HG03095 (cell line): ENCODE data around the gene RBM5.

Source experiments
- ATAC-seq: cut with Tn5 transposase; IDR thresholded peaks from one replicate; pipeline ENCODE4 v1.9.1; 2021; ENCODE audit warnings: moderate library complexity; ENCODE audit not compliant: unreplicated experiment

Gene RBM5

DNA sequence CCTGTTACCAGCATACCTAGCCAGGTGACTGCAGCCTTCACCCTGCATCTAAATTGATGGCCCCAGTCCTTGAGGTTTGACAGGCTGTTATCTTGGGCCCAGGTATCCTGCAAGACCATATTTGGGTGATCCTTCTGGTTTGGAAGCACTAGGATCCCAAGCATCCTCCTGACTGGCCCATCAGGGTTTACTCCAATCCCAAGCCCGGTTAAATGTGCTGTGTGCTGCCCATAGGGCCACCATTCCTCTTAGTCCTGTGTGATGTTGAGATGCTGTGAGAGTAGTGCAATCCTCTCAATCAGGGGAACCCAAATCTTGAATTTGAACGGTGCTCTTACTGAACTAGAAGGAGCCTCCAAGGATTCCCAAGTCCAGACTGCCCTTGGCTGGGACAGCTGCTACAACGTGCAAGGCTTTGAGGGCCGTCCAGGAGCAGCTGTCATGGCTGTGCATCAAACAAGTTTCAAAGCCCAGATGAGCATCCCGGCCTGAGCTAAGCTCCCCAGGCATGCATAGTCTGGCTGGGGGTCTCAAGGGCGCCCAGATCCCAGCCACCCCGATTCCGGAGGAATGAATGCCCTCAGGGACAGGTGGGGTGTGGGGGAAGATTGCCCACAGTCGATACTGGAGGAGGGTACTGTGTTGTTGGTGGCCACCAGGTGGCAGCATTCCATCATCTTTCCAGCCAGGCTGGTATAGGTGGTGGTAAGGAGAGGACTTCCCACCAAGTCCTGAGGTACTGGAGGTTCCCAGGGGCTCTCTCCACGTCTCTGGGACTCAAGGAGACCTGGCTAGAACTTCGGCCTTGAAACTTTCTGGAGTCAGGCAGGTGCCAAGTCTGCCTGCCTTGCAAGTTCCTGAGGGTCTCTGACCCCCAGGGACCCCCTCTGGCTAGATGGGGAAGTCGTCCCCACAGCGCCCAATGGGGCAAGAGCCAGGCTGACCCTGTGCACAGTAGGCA is 32.6 kb downstream of the RBM5 start:
- no peak for ATAC-seq

DNA sequence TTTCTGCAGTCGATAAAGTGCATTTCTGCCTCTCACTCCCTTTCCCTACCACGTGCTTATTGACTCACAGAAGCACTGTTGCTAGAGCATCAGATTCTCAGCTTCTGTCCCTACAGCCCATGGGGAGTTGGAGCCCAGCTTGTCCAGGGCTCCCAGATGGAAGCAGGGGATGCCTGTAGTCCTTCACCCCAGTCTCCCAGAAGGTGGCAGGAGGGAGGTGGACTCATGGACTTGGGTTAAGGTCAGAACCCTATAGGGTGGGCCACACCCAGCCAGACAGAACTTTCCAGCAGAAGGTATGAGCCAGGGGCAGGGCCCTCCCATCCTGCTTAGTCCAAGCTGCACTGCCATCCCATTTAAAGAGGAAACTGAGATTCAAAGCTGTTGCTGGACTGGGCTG is 33.4 kb downstream of the RBM5 start:
- ATAC-seq: no peak

DNA sequence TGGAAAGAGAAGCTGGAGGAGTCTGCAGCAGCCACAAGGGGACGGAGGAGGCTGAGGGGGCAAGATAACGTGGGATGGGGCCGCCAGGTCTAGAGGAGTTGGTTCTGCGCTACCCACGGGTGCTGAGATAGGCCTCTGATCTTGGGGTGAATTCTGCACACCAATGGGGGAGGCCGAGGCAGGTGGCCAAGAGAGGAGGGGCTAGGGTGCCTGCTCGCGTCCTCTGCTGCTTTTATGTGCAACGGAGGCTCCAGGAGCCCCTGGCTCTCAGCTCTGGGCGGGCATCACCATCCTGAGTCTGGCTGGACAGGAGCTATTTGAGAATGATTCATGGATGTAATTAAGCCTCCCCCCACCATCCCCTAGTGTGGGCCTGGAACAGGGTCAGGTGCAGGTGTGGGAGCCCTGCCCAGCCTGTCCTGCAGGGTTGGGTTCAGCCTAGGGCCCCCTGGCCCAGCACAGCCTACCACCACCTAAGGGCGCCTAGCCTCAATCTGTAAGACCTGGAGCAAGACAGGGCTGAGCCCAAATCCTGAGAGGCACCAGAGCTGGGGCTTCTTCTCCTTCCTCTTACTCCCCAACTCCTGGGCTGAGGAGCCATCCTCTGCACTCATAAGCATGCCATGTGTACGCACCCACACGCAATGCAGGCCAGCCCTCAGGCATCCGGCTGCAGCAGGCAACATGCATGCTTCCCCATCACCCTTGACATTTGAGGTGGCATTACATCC is 34.1 kb downstream of the RBM5 start:
- no peak for ATAC-seq

DNA sequence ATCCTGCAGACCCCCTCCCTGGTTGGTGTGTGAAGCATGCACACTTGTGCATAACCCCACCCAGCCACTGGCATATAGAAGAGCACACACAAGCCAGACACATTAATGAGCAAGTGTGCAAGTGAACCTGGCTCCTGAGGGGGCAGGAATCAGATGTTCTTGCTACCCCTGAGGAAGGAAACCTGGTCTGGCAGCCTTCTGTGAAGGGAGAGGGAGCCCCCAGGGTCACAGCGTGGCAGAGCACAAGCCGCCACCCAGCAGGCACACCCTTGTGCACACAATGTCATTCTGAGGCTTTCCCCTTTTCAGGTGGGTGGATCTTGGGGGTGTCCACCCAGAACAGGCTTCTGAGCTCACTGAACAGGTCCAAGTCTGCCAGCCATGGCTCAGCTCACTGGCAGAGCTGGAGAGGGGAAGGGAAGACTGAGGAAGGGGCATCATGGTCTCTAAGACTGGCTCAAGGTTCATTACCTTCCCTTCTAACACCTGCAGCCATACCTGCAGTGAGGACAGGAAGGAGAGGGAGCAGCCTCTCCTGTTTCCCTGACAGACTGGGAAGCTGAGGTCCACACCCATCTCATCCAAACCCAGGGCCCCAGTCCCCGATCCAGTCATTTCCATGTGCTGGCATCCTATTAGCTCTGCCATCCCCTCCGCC is 34.8 kb downstream of the RBM5 start:
- no peak for ATAC-seq

DNA sequence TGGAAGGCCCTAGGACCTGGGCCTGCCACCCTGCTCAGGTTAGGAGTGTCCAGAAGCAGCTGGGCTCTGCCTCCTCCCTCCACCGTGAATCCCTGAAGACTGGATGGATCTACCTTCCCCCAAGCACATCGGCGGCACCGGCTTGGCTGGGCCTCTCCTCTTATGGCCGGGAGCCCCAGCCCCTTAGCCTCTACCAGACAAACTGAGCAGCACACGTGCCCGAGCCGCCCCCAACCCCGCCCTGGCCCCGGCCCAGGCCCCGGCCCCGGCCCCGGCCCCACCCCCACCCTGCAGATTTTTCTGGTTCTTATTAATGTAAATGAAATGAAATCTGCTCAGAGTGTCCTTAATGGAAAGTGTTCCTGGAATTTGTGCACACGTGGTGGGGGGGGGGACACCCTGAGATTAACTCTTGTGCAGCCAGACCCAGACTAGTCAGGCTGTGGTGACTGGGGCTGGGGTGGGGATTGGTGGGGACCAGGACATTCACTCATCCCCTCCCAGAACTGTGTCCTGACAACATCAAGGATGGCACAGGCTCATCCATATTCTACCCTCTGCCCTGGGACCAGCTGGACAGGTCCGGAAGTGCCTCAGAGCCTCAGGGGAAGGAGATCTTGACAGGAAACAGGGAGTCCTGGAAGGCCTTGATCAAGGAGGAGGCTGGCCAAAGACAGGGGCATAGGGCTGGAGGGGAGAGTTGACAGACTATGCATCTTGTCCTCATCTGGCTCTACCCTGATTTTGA is 35.5 kb downstream of the RBM5 start:
- ATAC-seq: no peak

DNA sequence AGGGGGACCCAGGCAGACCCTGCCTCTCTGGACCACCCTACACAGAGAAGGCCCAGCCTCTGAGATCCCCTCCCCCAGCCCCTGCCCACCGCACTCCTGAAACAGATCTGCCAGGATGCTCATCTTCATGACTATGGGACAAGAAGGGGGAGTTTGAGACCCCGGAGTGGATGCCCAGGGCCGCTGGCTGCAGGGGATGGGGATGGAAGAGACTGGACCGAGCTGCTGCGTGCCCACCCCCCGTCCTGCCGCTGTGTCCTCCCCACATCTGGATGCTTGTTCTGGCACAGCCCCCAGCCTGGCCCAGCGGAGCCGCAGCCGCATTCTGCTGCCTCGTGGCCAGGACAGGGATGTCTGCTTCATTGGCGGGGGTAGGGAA is 36.1 kb downstream of the RBM5 start:
- ATAC-seq: no peak

DNA sequence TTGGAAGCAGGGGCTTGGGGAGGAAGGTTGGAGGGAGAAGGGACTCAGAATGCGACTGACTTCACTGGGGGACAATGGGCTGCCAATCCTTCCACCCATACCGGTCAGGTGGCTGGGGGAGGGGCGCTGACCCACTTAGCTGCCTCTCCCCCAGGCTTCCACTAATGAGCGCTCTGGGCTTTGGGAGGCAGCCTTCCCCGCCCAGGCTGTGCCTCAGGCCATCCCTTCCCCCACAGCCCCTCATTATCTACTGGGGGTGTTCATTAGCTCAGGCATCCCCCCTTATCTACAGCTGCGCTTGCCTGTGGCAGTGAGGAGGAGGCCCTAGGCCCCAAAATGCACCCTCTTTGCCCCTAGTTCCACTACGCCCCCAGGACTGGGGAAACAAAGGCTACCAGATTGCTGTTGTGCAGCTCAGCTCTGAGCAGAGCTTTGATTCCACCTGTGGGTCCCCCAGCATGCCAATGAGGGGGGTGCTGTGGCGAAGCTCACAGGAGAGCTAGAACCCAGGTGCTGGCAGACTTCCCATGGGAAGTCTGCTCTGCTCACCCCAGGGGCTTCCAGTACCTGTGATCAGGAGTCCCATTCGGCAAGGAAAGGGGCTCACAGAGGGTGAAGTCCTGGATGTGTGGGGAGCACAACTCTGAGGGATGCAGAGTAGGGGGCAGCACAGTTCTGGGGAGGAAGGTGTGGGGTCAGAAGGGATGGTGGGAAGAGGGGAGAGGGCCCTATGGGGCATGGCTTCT is 37.0 kb downstream of the RBM5 start:
- no peak for ATAC-seq

DNA sequence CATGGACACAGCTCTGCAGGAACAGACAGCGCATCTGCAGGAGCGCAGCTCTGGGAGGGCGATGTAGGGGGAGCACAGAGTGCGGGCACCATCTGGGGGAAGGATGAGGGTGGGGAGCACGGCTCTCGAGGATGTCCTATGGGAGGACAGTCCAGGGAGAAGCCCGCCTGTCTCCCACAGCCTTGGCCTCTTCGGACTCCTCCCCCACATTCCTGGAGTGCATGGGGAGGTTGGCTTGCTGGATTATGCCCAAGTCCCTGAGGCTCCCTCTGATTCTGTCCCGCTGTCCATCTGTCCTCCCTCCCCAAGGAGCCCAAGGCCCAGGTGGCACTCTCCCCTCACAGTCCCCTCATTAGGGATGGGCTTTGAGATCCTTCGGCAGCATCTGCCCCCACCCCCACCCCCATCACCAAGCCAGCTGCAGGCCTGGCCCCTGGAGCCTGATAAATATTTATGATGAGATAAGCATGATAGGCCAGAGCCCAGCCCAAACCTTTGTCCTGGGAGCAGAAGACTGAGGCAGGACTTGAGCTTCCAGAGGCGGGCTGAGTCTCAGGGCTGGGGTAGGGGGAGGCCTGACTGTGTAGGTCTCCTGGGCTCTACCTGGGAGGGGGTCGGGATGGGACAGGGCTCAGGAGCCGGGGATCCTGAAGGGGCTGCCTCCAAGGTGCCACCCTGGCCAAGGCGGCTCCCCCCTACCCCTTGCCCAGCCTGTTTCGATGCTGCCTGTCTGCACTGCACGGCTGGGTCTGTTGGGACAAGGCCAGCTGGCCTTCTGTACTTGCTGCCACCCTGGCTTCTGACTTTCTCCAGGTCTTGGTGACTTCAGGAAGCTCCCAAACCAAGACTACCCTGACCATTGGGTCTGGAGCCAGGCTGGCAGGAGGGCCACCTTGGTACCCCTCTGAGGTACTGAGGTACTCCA is 37.8 kb downstream of the RBM5 start:
- no peak for ATAC-seq

DNA sequence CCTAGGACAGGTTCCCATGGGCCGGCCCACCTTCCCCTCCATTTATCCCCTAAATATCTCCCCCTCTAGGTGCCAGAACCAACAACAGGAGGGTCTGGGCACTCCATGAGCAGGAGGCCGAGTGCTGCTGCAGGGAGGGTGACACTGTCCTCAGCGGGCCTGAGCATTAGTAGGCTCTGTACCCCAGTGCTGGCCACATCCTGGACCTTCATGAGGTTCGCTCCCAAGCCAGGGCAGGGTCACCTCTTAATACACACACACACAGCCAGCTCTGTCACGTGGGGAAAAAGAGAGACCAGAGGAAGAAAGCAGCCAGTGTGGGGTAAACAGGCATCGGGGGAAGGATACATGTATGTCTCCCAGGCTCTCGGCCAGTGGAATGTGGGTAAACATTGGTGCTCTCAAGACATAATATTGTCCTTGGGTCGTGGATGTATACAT is 38.6 kb downstream of the RBM5 start:
- no peak for ATAC-seq

DNA sequence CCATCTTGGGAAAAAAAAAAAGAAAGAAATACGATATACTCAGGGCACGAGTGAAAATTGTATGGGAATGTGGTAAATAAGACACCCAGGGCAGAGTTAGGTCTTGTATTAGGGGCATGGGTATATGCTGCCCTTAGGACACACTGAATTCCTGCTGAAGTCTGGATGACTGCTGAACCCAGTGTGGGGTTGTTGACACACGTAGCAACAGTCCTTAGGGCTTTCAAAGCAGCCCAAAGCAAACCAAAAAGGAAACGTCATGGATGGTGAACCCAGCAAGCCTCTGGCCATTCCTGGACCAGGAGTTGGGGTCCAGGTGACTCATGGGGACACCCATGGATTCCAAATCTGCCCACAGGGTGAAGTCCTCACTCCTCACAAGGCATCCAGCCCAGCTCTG is 39.3 kb downstream of the RBM5 start:
- no peak for ATAC-seq

DNA sequence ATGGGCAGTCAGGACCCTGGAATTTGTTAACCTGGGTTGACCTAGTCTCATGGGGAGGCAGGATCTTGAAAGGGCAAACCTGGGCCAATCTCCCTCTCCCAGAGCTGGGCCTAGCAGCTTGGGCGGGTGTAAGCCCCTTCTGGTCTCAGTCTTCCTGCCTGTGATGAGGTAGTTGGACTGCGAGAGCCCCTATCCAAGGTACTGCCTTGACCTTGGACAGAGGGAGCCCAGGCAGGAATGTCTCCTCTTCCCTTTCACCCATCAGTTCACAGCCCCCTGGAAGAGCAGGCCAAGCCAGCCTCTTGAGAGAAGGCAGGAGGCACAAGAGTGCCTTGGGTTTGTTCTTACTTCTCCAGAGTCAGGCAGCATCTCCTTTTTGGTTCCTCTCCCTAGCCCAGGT is 41.7 kb downstream of the RBM5 start:
- no peak for ATAC-seq

DNA sequence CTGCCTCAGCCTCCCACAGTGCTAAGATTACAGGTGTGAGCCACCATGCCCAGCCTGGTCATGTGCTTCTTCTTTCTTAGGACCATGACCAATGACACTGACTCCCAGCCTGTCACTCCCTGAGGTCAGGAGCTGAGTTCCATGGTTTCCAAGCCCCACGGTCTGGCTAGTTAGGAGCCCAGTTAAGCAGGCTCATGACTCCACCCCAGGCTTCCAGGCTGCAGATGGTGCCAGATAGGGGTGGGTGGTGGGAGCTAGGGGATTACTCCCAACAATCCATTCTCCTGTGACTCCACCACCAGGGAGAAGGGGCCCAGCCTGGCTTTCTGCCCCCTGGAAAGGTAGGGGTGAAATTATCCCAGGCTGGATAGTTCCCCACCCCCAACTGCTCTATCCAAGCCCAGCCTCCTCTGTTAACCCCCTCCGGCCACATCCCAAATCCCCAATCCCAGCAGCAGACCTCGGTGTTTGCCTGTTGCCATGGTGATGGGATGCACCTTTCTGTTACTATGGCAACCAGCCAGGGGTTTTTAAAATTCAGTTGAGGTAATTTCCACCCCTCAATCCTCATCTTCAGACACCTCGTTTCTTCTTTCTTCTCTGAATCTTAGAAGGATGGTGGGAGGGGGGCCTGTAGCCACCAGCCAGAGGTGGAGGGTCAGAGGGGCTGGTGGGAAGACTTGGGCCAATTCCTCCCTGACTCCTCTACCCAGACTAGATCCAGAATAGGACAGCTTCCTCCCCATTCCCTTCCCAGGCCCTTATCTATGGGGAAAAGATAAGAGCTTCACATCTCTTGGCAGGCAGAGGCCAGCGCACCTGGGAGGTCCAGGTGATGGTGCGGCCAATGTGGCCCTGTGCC is 43.9 kb downstream of the RBM5 start:
- no peak for ATAC-seq

DNA sequence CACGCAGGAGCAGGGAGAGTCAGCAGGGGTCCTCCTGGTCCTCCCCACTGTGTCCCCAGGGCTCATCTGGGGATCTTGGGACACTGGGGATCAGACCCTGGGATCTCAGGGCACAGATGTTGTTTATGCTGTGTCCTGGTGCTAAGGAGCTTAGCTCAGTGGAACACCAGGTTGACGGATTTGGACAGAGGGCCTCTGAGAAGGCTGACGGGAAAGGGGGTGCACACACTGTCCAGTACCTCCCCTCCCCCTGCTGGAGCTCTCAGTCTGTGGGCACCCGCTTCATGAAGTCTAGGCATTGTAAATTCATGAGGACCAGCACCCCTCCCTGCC is 44.5 kb downstream of the RBM5 start:
- ATAC-seq: no peak

DNA sequence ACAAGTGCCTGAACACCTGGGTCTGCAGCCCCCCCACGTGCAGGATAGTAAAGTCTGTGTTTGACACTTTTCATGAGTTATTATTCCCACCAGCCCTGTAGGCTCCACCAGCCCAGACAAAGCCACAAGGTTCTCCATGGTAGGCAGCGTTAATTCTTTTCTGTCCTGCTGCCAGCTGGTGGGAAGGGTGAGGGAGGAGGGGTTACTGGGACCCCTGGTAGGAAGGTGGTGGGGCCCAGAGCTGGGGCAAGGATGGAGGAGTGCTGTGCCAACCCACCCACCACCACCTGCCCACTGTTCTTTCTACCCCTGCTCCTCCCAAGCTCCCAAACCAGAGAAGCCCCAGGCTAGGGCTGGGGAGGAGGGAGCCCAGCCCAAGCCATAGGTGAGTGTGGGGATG is 45.6 kb downstream of the RBM5 start:
- ATAC-seq: no peak

DNA sequence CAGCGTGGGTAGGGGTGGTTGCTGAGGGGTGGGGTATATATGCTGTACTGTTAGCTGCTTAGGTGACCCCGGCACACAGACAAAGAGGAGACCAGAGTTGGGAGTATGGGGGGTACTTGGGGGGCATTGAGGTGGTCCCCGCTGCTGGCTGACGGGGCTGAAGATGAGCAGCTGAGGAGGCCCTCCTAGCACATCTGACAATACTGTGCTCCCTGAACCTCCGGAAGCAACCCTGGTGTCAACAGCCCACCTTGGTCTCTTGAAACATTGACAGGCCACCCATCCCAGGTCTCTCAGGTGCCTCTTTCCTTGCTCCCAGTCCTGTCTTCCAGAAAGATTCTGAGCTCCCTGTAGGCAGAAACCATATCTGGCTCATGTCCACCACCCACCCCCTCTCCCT is 47.2 kb downstream of the RBM5 start:
- no peak for ATAC-seq

DNA sequence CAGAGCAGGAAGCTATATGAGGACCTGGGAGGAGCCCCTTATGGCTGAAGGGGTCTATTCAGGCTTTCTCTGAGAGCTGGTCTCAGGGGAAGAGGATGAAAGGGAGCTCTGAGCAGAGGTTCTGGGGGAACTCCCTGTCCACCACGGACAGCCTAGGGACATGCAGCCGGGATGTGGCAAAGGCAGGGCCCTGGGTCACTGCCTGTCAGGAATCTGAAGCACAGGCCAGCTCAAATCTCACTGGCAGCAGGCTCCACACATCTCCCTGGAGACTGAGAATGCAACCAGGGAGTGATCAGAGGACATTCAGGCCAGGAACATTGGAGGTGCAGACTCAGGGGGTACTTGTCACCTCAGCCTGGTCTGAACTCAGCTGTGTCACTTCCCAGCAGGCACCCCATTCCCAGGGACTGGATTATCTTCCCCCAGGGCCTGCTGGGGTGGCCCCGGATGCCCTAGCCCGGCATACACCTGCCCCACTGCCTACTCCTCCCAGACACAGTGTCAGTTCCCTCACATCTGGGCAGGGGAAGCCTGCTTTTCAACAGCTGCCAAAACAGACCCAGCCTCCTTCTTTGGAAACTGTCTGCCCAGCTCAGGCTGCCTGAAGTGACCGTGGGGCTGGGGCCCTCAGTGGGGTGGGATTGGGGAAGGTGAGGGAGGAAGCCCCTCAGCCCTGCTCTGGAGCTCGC is 48.1 kb downstream of the RBM5 start:
- no peak for ATAC-seq

DNA sequence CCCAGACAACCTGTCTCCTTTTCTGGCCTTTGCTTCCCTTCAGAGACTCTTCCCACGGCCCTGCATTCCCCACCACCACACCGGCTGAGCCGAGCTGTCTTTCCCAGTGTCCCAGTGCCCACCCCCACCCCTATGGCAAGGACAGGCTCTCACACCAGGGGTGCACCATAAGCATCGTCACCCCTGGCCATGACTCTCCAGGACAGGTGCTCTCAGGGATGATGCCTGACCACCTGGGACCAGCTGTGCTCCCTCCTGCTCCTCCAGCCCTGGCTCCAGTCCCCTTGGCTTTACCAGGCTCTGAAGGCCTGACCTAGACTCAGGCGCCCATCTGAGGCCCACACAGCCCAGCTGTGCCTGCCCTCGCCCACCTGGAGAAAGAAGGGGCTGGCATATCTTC is 48.8 kb downstream of the RBM5 start:
- no peak for ATAC-seq
